WTC11 (cell line): Measurements from ENCODE around the gene NPEPPS. TPM values are rescaled to one million over a fixed set of nuclear protein-coding genes. Genes with fewer than 3 reads are reported as not detected.

Experiments
- ATAC-seq: fragments of 200-7000 bp; cut with Tn5 transposase; 2 replicates; pipeline ENCODE4 v1.10.0; 2021; ENCODE audit warnings: mild to moderate bottlenecking, moderate library complexity
- CTCF ChIA-PET: fragments of 300-600 bp; sonication (Branson Sonifier 250); formaldehyde crosslinking; loops from one replicate; lab custom pipeline; 2021; ENCODE audit warnings: antibody characterized with exemption; lab: Charles Lee
- POLR2A ChIA-PET: fragments of 350-600 bp; sonication (Branson Sonifier 250); formaldehyde crosslinking; loops from one replicate; lab custom pipeline; 2021; ENCODE audit warnings: antibody characterized with exemption; lab: Charles Lee
- DNase-seq: peaks from one replicate; pipeline ENCODE4 v3.0.0; 2021; ENCODE audit warnings: low spot score
- H3K27ac Mint-ChIP-seq: 2 replicates; pipeline ENCODE4 v1.8.0; 2021; ENCODE audit warnings: mixed read lengths
- H3K27me3 Mint-ChIP-seq: 2 replicates; pipeline ENCODE4 v1.8.0; 2021; ENCODE audit warnings: low read depth, mild to moderate bottlenecking, moderate library complexity, mixed read lengths
- H3K36me3 Mint-ChIP-seq: 2 replicates; pipeline ENCODE4 v1.8.0; 2021; ENCODE audit warnings: mixed read lengths
- H3K4me1 Mint-ChIP-seq: 2 replicates; pipeline ENCODE4 v1.8.0; 2022; ENCODE audit warnings: mixed read lengths
- H3K4me3 Mint-ChIP-seq: 2 replicates; pipeline ENCODE4 v1.8.0; 2021; ENCODE audit warnings: mild to moderate bottlenecking, moderate library complexity, mixed read lengths
- H3K9me3 Mint-ChIP-seq: 2 replicates; pipeline ENCODE4 v1.8.0; 2021; ENCODE audit warnings: mixed read lengths
- AFF4 ChIP-seq: sonication (generic); formaldehyde crosslinking; IDR thresholded peaks from 2 replicates; pipeline ENCODE4 v1.8.1; 2023; ENCODE audit warnings: mild to moderate bottlenecking, missing genetic modification reagents, borderline replicate concordance
- ELF4 ChIP-seq: sonication (generic); formaldehyde crosslinking; IDR thresholded peaks from 2 replicates; pipeline ENCODE4 v1.8.1; 2022; ENCODE audit warnings: low read depth, mild to moderate bottlenecking, moderate library complexity, missing genetic modification reagents
- EMX1 ChIP-seq: fragments of 250-450 bp; sonication (Bioruptor Pico); IDR thresholded peaks from 2 replicates; pipeline ENCODE4 v1.8.0; 2021; ENCODE audit warnings: mild to moderate bottlenecking
- ESRRA ChIP-seq: sonication (generic); formaldehyde crosslinking; IDR thresholded peaks from 2 replicates; pipeline ENCODE4 v1.8.1; 2022; ENCODE audit warnings: mild to moderate bottlenecking, missing genetic modification reagents, borderline replicate concordance
- FOXJ3 ChIP-seq: sonication (generic); formaldehyde crosslinking; IDR thresholded peaks from 2 replicates; pipeline ENCODE4 v1.9.0; 2021; ENCODE audit warnings: missing genetic modification reagents, mild to moderate bottlenecking, borderline replicate concordance
- MAX ChIP-seq: sonication (generic); formaldehyde crosslinking; IDR thresholded peaks from 2 replicates; pipeline ENCODE4 v1.8.0; 2022; ENCODE audit warnings: mild to moderate bottlenecking, missing genetic modification reagents
- NR2C2 ChIP-seq: sonication (generic); formaldehyde crosslinking; IDR thresholded peaks from 2 replicates; pipeline ENCODE4 v1.8.0; 2022; ENCODE audit warnings: mild to moderate bottlenecking, missing genetic modification reagents
- NR3C1 ChIP-seq: sonication (generic); formaldehyde crosslinking; conservative IDR thresholded peaks from 2 replicates; pipeline ENCODE4 v1.8.1; 2023; ENCODE audit warnings: low read depth, mild to moderate bottlenecking, missing genetic modification reagents
- PRRX2 ChIP-seq: fragments of 250-450 bp; sonication (Bioruptor Pico); IDR thresholded peaks from 2 replicates; pipeline ENCODE4 v1.8.0; 2021; ENCODE audit warnings: mild to moderate bottlenecking
- RELA ChIP-seq: sonication (generic); formaldehyde crosslinking; IDR thresholded peaks from 2 replicates; pipeline ENCODE4 v1.8.1; 2022; ENCODE audit warnings: missing genetic modification reagents, mild to moderate bottlenecking, borderline replicate concordance
- SMAD4 ChIP-seq: sonication (generic); formaldehyde crosslinking; IDR thresholded peaks from 2 replicates; pipeline ENCODE4 v1.8.0; 2022; ENCODE audit warnings: mild to moderate bottlenecking, missing genetic modification reagents
- TCF7 ChIP-seq: sonication (generic); formaldehyde crosslinking; IDR thresholded peaks from 2 replicates; pipeline ENCODE4 v1.8.0; 2022; ENCODE audit warnings: mild to moderate bottlenecking, low read depth, missing genetic modification reagents, moderate library complexity
- ZNF121 ChIP-seq: sonication (generic); formaldehyde crosslinking; IDR thresholded peaks from 2 replicates; pipeline ENCODE4 v1.8.0; 2023; ENCODE audit warnings: missing genetic modification reagents
- ZNF232 ChIP-seq: sonication (generic); formaldehyde crosslinking; IDR thresholded peaks from 2 replicates; pipeline ENCODE4 v1.8.0; 2022; ENCODE audit warnings: mild to moderate bottlenecking, missing genetic modification reagents
- ZNF263 ChIP-seq: sonication (generic); formaldehyde crosslinking; IDR thresholded peaks from 2 replicates; pipeline ENCODE4 v1.8.1; 2022; ENCODE audit warnings: low read depth, mild to moderate bottlenecking, moderate library complexity, missing genetic modification reagents
- ZNF396 ChIP-seq: fragments of 250-450 bp; sonication (Bioruptor Pico); IDR thresholded peaks from 2 replicates; pipeline ENCODE4 v1.8.0; 2021; ENCODE audit warnings: mild to moderate bottlenecking, moderate library complexity, borderline replicate concordance
- ZNF423 ChIP-seq: fragments of 250-450 bp; sonication (Bioruptor Pico); IDR thresholded peaks from 2 replicates; pipeline ENCODE4 v2.1.2; 2022; ENCODE audit warnings: mild to moderate bottlenecking, moderate library complexity
- ZSCAN18 ChIP-seq: fragments of 250-450 bp; sonication (Bioruptor Pico); IDR thresholded peaks from 2 replicates; pipeline ENCODE4 v2.1.2; 2022; ENCODE audit warnings: mild to moderate bottlenecking, moderate library complexity
- total RNA-seq: library from RNA; stranded (reverse); gene quantifications from 3 replicates; pipeline ENCODE4 v1.2.3, GENCODE V29; 2021
- TF ChIP-seq, protein P1 (sequence below): sonication (generic); formaldehyde crosslinking; conservative IDR thresholded peaks from 2 replicates; pipeline ENCODE4 v1.8.1; 2023; ENCODE audit warnings: mild to moderate bottlenecking, low read depth, missing genetic modification reagents, moderate library complexity
- TF ChIP-seq, protein P2 (sequence below): sonication (generic); formaldehyde crosslinking; IDR thresholded peaks from 2 replicates; pipeline ENCODE4 v1.8.1; 2023; ENCODE audit warnings: mild to moderate bottlenecking, missing genetic modification reagents, moderate library complexity
- TF ChIP-seq, protein P3 (sequence below): sonication (generic); formaldehyde crosslinking; IDR thresholded peaks from 2 replicates; pipeline ENCODE4 v1.8.1; 2022; ENCODE audit warnings: low read depth, missing genetic modification reagents, borderline replicate concordance

The NPEPPS gene
- total RNA-seq, 1 experiment from 2014 or later: 127 TPM

GRCh38 chr17:47603830-47604597, 73.1 kb downstream of the NPEPPS start (continued):
- no peak for TF ChIP-seq ZSCAN18 (CRISPR knock-in tag)
- TF ChIP-seq TCF7 (CRISPR knock-in tag): no peak
- no peak for TF ChIP-seq NR2C2 (CRISPR knock-in tag)
- TF ChIP-seq AFF4 (CRISPR knock-in tag): no peak

DNA sequence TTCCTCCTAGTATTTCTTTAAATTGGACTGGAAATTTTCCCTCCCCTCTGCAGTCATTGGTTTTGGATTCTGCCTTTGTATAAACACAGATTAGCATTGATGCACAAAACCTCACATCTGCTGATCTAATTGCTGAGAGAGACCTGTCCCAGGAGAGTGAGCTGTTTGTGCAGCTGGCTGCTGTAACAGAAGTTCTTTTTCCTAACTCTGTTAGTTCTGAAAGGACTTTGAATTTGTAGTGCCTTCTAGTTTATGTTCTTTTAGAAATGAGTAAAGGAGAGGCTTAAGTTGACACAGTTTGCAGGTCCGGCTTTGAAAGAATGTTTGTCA, 73.7 kb downstream of the NPEPPS start:
- Mint-ChIP-seq H3K36me3 (peaks cover 49% of the 10 kb centered on the region), H3K27ac (peak overlapping the region; percentile 12; the same call in 1 of the 2 replicates), H3K9me3 (no peaks in the 10 kb centered on the region), H3K4me3 (no peak overlapping the region), H3K4me1 (no peaks in the 10 kb centered on the region), H3K27me3 (no peaks in the 10 kb centered on the region)
- DNase-seq (no peak), ATAC-seq (no peak)
- TF ChIP-seq ESRRA (CRISPR knock-in tag) (no peak), ZNF396 (CRISPR knock-in tag) (no peak), ZNF263 (CRISPR knock-in tag) (no peak), ZNF121 (CRISPR knock-in tag) (no peak), MAX (no peak), ZNF423 (no peak), SMAD4 (CRISPR knock-in tag) (no peak), NR3C1 (CRISPR knock-in tag) (no peak), ZNF232 (no peak), RELA (CRISPR knock-in tag) (no peak), EMX1 (CRISPR knock-in tag) (no peak), FOXJ3 (CRISPR knock-in tag) (no peak), PRRX2 (CRISPR knock-in tag) (no peak), ELF4 (CRISPR knock-in tag) (no peak)
- TF ChIP-seq, protein P1, sequence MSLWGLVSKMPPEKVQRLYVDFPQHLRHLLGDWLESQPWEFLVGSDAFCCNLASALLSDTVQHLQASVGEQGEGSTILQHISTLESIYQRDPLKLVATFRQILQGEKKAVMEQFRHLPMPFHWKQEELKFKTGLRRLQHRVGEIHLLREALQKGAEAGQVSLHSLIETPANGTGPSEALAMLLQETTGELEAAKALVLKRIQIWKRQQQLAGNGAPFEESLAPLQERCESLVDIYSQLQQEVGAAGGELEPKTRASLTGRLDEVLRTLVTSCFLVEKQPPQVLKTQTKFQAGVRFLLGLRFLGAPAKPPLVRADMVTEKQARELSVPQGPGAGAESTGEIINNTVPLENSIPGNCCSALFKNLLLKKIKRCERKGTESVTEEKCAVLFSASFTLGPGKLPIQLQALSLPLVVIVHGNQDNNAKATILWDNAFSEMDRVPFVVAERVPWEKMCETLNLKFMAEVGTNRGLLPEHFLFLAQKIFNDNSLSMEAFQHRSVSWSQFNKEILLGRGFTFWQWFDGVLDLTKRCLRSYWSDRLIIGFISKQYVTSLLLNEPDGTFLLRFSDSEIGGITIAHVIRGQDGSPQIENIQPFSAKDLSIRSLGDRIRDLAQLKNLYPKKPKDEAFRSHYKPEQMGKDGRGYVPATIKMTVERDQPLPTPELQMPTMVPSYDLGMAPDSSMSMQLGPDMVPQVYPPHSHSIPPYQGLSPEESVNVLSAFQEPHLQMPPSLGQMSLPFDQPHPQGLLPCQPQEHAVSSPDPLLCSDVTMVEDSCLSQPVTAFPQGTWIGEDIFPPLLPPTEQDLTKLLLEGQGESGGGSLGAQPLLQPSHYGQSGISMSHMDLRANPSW (CRISPR knock-in tag): no peak
- TF ChIP-seq, protein P2, sequence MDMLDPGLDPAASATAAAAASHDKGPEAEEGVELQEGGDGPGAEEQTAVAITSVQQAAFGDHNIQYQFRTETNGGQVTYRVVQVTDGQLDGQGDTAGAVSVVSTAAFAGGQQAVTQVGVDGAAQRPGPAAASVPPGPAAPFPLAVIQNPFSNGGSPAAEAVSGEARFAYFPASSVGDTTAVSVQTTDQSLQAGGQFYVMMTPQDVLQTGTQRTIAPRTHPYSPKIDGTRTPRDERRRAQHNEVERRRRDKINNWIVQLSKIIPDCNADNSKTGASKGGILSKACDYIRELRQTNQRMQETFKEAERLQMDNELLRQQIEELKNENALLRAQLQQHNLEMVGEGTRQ (CRISPR knock-in tag): no peak
- TF ChIP-seq, protein P3, sequence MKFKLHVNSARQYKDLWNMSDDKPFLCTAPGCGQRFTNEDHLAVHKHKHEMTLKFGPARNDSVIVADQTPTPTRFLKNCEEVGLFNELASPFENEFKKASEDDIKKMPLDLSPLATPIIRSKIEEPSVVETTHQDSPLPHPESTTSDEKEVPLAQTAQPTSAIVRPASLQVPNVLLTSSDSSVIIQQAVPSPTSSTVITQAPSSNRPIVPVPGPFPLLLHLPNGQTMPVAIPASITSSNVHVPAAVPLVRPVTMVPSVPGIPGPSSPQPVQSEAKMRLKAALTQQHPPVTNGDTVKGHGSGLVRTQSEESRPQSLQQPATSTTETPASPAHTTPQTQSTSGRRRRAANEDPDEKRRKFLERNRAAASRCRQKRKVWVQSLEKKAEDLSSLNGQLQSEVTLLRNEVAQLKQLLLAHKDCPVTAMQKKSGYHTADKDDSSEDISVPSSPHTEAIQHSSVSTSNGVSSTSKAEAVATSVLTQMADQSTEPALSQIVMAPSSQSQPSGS (CRISPR knock-in tag): no peak
- ChIA-PET POLR2A (interaction anchor here (0.6 kb wide), 1 partner anchor 283 kb away, joined by 6 read pairs; no protein-coding TSS in a partner anchor), CTCF (interaction anchor here (1.0 to 1.6 kb wide), 2 partner anchors 12 to 104 kb away, joined by 5 read pairs; no protein-coding TSS in a partner anchor)
